GM23338 (cell line): ENCODE data around the gene FOXJ1.

Experiments used
- CREB1 ChIP-seq: fragments of 250-450 bp; sonication (Bioruptor Pico); IDR thresholded peaks from 2 replicates; pipeline ENCODE4 v1.5.0; 2020; ENCODE audit warnings: low read depth, mild to moderate bottlenecking, moderate library complexity
- CTCF ChIP-seq, 2 experiments: fragments of 200-600 bp in 1 of 2; sonication (generic) in 1 of 2; conservative IDR thresholded peaks; 2 replicates each; pipeline versions ENCODE4 v1.5.1 to v1.6.1; 2016 to 2017; ENCODE audit warnings: antibody characterized with exemption in 2 of 2, low read depth in 2 of 2, mild to moderate bottlenecking in 2 of 2, moderate library complexity in 1 of 2
- ETS1 ChIP-seq: IDR thresholded peaks from 2 replicates; pipeline ENCODE4 v1.6.1; 2016; ENCODE audit warnings: antibody characterized with exemption
- EZH2 ChIP-seq: fragments of 200-600 bp; sonication (generic); IDR thresholded peaks from one replicate; pipeline ENCODE4 v1.8.0; 2017; ENCODE audit warnings: antibody characterized with exemption, mild to moderate bottlenecking, low read depth; ENCODE audit not compliant: unreplicated experiment
- EZH2phosphoT487 ChIP-seq: fragments of 200-600 bp; sonication (generic); IDR thresholded peaks from one replicate; pipeline ENCODE4 v1.8.1; 2018; ENCODE audit warnings: antibody characterized with exemption; ENCODE audit not compliant: unreplicated experiment
- JUNB ChIP-seq: IDR thresholded peaks from one replicate; pipeline ENCODE4 v1.6.1; 2016; ENCODE audit warnings: antibody characterized with exemption; ENCODE audit not compliant: unreplicated experiment
- POLR2AphosphoS5 ChIP-seq: IDR thresholded peaks from 2 replicates; pipeline ENCODE4 v1.6.1; 2016; ENCODE audit warnings: antibody characterized with exemption, low read depth
- STAT1 ChIP-seq: IDR thresholded peaks from one replicate; pipeline ENCODE4 v1.6.1; 2016; ENCODE audit warnings: antibody characterized with exemption; ENCODE audit not compliant: unreplicated experiment
- ZNF114 ChIP-seq: fragments of 250-450 bp; sonication (Bioruptor Pico); IDR thresholded peaks from 2 replicates; pipeline ENCODE4 v1.5.0; 2020; ENCODE audit warnings: mild to moderate bottlenecking, moderate library complexity
- ZNF331 ChIP-seq: fragments of 250-450 bp; sonication (Bioruptor Pico); IDR thresholded peaks from 2 replicates; pipeline ENCODE4 v1.5.0; 2020; ENCODE audit warnings: low read depth, mild to moderate bottlenecking, moderate library complexity
- TF ChIP-seq, protein P1 (sequence below): IDR thresholded peaks from one replicate; pipeline ENCODE4 v1.6.1; 2018; ENCODE audit warnings: antibody characterized with exemption; ENCODE audit not compliant: unreplicated experiment

DNA sequence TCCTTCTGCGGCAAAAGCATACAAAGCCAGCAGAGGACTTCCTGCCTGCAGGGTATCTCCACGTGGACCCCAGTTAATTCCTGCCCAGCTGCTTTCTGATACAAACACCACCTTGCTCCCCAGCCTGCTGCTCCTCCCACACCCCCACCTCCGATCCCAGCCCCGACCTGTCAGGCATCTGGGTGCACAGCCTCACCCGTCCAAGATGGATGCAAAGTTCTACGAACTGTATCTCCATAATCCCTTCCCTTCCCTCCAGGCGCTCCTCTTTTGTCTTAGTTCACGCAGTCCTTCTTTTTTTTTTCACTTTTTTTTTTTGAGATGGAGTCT, 15.6 kb upstream of the FOXJ1 start:
- TF ChIP-seq, protein P1, sequence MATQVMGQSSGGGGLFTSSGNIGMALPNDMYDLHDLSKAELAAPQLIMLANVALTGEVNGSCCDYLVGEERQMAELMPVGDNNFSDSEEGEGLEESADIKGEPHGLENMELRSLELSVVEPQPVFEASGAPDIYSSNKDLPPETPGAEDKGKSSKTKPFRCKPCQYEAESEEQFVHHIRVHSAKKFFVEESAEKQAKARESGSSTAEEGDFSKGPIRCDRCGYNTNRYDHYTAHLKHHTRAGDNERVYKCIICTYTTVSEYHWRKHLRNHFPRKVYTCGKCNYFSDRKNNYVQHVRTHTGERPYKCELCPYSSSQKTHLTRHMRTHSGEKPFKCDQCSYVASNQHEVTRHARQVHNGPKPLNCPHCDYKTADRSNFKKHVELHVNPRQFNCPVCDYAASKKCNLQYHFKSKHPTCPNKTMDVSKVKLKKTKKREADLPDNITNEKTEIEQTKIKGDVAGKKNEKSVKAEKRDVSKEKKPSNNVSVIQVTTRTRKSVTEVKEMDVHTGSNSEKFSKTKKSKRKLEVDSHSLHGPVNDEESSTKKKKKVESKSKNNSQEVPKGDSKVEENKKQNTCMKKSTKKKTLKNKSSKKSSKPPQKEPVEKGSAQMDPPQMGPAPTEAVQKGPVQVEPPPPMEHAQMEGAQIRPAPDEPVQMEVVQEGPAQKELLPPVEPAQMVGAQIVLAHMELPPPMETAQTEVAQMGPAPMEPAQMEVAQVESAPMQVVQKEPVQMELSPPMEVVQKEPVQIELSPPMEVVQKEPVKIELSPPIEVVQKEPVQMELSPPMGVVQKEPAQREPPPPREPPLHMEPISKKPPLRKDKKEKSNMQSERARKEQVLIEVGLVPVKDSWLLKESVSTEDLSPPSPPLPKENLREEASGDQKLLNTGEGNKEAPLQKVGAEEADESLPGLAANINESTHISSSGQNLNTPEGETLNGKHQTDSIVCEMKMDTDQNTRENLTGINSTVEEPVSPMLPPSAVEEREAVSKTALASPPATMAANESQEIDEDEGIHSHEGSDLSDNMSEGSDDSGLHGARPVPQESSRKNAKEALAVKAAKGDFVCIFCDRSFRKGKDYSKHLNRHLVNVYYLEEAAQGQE: no peak
- no peak for TF ChIP-seq EZH2phosphoT487
- no peak for TF ChIP-seq CTCF (conservative IDR thresholded peaks at IDR 0.05; ENCODE audit: low read depth in 2 of 2)
- no peak for TF ChIP-seq POLR2AphosphoS5
- TF ChIP-seq ZNF114 (CRISPR knock-in tag): no peak
- no peak for TF ChIP-seq EZH2
- TF ChIP-seq CREB1 (CRISPR knock-in tag): no peak
- TF ChIP-seq ZNF331 (CRISPR knock-in tag): no peak
- TF ChIP-seq ETS1: no peak
- no peak for TF ChIP-seq STAT1
- TF ChIP-seq JUNB: no peak
